B cell (primary cell): ENCODE measurements around the gene SULT2A1.

Experiments
- CTCF ChIP-seq: fragments of 200-600 bp; IDR thresholded peaks from one replicate; pipeline ENCODE4 v1.8.0; 2022; ENCODE audit warnings: antibody characterized with exemption, mild to moderate bottlenecking
- EZH2 ChIP-seq: IDR thresholded peaks from 2 replicates; pipeline ENCODE4 v1.6.1; 2012; ENCODE audit warnings: borderline replicate concordance, low read depth, mild to moderate bottlenecking, moderate library complexity, low read length; ENCODE audit not compliant: insufficient read depth, poor library complexity, severe bottlenecking

DNA sequence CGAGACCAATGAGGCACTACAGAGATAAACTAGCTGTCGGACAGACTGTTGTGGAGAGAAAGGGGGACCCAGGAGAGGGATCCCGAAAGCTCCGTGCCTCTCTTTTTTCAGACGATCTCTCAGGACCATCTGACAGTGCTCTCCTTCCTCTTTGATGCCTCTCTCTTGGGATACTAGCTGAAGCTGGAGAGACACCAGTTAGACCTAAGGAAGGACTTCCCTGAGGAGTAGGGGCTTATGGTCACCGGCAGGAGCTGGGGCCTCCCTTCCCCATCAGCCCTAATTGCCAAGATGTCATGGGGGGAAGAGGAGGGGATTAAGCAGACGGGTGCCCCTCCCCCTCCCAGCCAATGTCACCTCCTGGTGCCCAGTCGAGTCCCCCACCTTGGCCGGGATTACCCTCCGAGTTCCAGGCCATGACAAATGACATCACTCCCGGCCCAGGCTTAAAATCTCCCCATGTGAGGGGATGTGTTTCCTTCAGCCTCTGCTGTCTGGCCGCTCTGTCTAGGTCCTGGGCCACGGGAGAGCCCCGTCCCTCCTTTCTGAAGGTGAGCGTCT lies 64.6 kb downstream of the SULT2A1 start, which contains the start of gene CRX:
- TF ChIP-seq CTCF (no peak), EZH2 (no peak)
